Endothelial cell (in vitro differentiated cells): ENCODE data around the gene ALK. TPM values are rescaled to one million over a fixed set of nuclear protein-coding genes. Genes with fewer than 3 reads are reported as not detected.

Experiments used
- DNase-seq: peaks from one replicate; pipeline ENCODE4 v3.0.0; 2021; ENCODE audit warnings: low spot score
- H3K27ac Mint-ChIP-seq: one replicate; pipeline ENCODE4 v1.8.0; 2021; ENCODE audit warnings: mixed read lengths, inconsistent platforms; ENCODE audit not compliant: unreplicated experiment
- H3K27me3 Mint-ChIP-seq: one replicate; pipeline ENCODE4 v1.8.0; 2021; ENCODE audit warnings: mild to moderate bottlenecking, moderate library complexity, mixed read lengths, inconsistent platforms; ENCODE audit not compliant: unreplicated experiment
- H3K36me3 Mint-ChIP-seq: one replicate; pipeline ENCODE4 v1.8.0; 2021; ENCODE audit warnings: mild to moderate bottlenecking, low read depth, mixed read lengths, inconsistent platforms; ENCODE audit not compliant: unreplicated experiment
- H3K4me1 Mint-ChIP-seq: one replicate; pipeline ENCODE4 v1.8.0; 2021; ENCODE audit warnings: mild to moderate bottlenecking, mixed read lengths, inconsistent platforms; ENCODE audit not compliant: unreplicated experiment
- H3K4me3 Mint-ChIP-seq: one replicate; pipeline ENCODE4 v1.8.0; 2021; ENCODE audit warnings: mild to moderate bottlenecking, mixed read lengths, inconsistent platforms; ENCODE audit not compliant: unreplicated experiment
- H3K9me3 Mint-ChIP-seq: one replicate; pipeline ENCODE4 v1.8.0; 2021; ENCODE audit warnings: mixed read lengths, inconsistent platforms; ENCODE audit not compliant: unreplicated experiment
- total RNA-seq: library from RNA; stranded (reverse); fragmentation: NEBNext Ultra II Directional; extraction: Animal tissue kit (Norgen Biotek cat#: 25700); gene quantifications from one replicate; pipeline ENCODE4 v1.2.1, GENCODE V29; 2021; ENCODE audit not compliant: unreplicated experiment
- TF ChIP-seq, protein P1 (sequence below): fragments of 200-600 bp; sonication (generic); IDR thresholded peaks from one replicate; pipeline ENCODE4 v1.5.0; 2021; ENCODE audit warnings: antibody characterized with exemption; ENCODE audit not compliant: unreplicated experiment

ALK gene
- total RNA-seq, 1 donor from 2014 or later, result 0.05 TPM

DNA sequence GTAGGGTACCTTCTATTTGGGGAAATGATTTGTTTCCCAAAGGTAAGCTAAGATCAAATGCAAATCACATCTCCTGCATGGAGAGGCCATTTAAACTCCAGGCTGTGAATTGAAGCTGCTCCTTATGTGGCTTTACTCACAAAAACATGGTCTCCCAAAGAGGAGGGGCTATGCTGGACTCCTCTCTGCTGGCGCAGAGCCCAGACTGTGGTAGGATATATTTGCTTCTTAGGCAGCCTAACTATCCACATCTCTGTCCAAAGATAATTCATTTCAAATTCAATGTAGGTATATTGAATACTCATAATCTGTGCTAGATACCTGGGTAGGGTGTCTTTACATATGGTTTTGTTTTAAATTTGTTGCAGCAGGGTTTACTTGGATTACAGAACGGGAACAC, 358.5 kb downstream of the ALK start:
- Mint-ChIP-seq H3K4me1 (no peaks in the 10 kb centered on the region), H3K27me3 (no peaks in the 10 kb centered on the region), H3K4me3 (no peak overlapping the region), H3K27ac (no peak overlapping the region), H3K9me3 (no peaks in the 10 kb centered on the region), H3K36me3 (no peaks in the 10 kb centered on the region)
- TF ChIP-seq, protein P1, sequence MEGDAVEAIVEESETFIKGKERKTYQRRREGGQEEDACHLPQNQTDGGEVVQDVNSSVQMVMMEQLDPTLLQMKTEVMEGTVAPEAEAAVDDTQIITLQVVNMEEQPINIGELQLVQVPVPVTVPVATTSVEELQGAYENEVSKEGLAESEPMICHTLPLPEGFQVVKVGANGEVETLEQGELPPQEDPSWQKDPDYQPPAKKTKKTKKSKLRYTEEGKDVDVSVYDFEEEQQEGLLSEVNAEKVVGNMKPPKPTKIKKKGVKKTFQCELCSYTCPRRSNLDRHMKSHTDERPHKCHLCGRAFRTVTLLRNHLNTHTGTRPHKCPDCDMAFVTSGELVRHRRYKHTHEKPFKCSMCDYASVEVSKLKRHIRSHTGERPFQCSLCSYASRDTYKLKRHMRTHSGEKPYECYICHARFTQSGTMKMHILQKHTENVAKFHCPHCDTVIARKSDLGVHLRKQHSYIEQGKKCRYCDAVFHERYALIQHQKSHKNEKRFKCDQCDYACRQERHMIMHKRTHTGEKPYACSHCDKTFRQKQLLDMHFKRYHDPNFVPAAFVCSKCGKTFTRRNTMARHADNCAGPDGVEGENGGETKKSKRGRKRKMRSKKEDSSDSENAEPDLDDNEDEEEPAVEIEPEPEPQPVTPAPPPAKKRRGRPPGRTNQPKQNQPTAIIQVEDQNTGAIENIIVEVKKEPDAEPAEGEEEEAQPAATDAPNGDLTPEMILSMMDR, result no peak
- DNase-seq, result no peak

DNA sequence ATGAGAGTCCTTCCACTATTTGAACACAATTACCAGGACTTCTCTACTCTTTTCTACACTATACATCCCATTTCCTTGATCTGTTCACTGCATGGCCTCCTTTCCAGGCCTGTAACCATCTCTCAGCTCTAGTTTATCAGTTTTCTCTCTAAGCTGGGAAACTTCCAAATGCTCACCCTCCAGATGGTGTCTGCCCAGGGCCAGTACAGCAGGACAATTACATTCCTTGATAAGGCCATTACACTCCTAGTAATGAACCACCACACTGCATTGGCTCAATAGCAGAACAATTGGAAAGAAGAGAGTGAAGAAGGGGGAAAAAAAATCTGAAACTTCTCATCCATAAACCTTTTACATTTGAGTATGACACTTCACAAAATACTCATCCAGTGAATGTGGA, 359.1 kb downstream of the ALK start:
- H3K36me3 Mint-ChIP-seq, result no peaks in the 10 kb centered on the region
- no peaks in the 10 kb centered on the region for H3K4me1 Mint-ChIP-seq
- TF ChIP-seq, protein P1, result no peak
- H3K27ac Mint-ChIP-seq, result no peak overlapping the region
- no peaks in the 10 kb centered on the region for H3K9me3 Mint-ChIP-seq
- no peak for DNase-seq
- H3K27me3 Mint-ChIP-seq, result no peaks in the 10 kb centered on the region
- H3K4me3 Mint-ChIP-seq, result no peak overlapping the region

DNA sequence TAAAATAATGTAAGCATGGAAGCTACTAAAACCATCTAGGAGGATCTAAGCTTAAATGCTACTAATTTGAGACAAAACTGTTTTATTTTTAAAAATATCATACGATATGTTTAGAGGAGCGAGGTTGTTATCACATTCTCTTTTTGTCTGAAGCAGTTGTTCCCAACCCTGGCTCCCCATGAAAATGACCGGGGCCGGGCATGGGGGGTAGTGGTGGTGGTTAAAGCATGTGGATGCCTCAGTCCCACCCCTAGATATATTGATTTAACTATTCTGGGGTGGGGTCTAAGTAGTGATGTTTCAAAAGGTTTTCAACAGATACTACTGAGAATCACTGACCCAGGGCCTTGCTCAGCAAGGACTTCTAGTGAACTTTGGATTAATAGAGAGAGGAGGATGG, 359.8 kb downstream of the ALK start:
- no peak overlapping the region for H3K4me3 Mint-ChIP-seq
- H3K27me3 Mint-ChIP-seq, result no peaks in the 10 kb centered on the region
- no peaks in the 10 kb centered on the region for H3K9me3 Mint-ChIP-seq
- no peak overlapping the region for H3K27ac Mint-ChIP-seq
- H3K4me1 Mint-ChIP-seq, result no peaks in the 10 kb centered on the region
- no peaks in the 10 kb centered on the region for H3K36me3 Mint-ChIP-seq
- DNase-seq, result no peak
- TF ChIP-seq, protein P1, result no peak

DNA sequence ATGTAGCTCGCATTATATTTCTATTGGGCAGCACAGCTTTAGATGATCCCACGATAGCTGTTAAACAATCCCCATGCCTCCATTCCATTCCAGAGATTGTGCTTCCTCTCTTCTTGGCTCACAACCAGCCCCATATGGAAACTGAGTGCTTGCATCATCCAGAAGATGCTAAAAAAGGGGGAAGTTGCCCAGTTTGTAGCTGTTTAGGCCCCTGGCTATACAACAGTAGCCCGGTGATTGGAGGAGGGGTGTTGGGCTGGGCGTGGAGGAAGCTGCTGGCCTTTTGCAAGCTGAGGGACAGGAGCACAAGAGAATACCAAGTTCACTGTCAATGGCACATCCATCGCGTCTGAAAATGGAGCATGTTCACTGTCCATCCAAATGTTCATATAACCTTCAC, 360.2 kb downstream of the ALK start:
- Mint-ChIP-seq H3K9me3 (no peaks in the 10 kb centered on the region), H3K36me3 (no peaks in the 10 kb centered on the region), H3K27ac (no peak overlapping the region), H3K4me3 (no peak overlapping the region), H3K4me1 (no peaks in the 10 kb centered on the region), H3K27me3 (no peaks in the 10 kb centered on the region)
- TF ChIP-seq, protein P1, result no peak
- no peak for DNase-seq

DNA sequence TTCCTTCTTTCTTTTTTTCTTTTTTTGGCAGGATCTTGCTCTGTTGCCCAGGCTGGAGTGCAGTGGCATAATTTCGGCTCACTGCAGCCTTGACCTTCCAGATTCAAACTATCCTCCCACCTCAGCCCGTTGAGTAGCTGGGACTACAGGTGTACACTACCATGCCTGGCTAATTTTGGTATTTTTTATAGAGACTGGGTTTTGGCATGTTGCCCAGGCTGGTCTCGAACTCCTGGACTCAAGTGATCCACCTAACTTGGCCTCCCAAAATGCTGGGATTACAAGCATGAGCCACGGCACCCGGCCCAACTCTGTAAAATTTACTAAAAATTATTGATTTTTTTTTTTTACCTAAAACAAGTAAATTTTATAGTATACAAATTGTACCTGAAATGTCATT, 360.8 kb downstream of the ALK start:
- no peak overlapping the region for H3K27ac Mint-ChIP-seq
- no peaks in the 10 kb centered on the region for H3K36me3 Mint-ChIP-seq
- H3K27me3 Mint-ChIP-seq, result no peaks in the 10 kb centered on the region
- no peaks in the 10 kb centered on the region for H3K4me1 Mint-ChIP-seq
- no peak for DNase-seq
- no peak overlapping the region for H3K4me3 Mint-ChIP-seq
- TF ChIP-seq, protein P1, result no peak
- H3K9me3 Mint-ChIP-seq, result no peaks in the 10 kb centered on the region
